H1 (cell line): Measurements from ENCODE around the gene BBS9.

Experiments
- ATF3 ChIP-seq: IDR thresholded peaks from 2 replicates; pipeline ENCODE4 v1.6.1; 2011; ENCODE audit warnings: low read depth, mild to moderate bottlenecking, low read length; ENCODE audit not compliant: insufficient read depth
- CEBPB ChIP-seq: IDR thresholded peaks from 2 replicates; pipeline ENCODE4 v1.6.1; 2012; ENCODE audit warnings: low read depth, low read length
- EP300 ChIP-seq, 2 experiments: IDR thresholded peaks; 1 replicate in 1 of 2; 2 replicates in 1 of 2; pipeline ENCODE4 v1.6.1; 2011 to 2012; ENCODE audit warnings: low read depth in 2 of 2, low read length in 2 of 2, mild to moderate bottlenecking in 2 of 2, borderline replicate concordance in 1 of 2, inconsistent platforms in 1 of 2, moderate library complexity in 1 of 2
- GABPA ChIP-seq: IDR thresholded peaks from 2 replicates; pipeline ENCODE4 v1.6.1; 2011; ENCODE audit warnings: mild to moderate bottlenecking, low read length, moderate library complexity, borderline replicate concordance; ENCODE audit not compliant: insufficient read depth
- HDAC2 ChIP-seq, 2 experiments: fragments of 300-600 bp in 1 of 2; sonication (generic) in 1 of 2; IDR thresholded peaks; 2 replicates each; pipeline ENCODE4 v1.6.1; 2011 to 2012; ENCODE audit warnings: low read depth in 2 of 2, low read length in 2 of 2, mild to moderate bottlenecking in 2 of 2, moderate library complexity in 2 of 2, borderline replicate concordance in 1 of 2, inconsistent platforms in 1 of 2
- KDM5A ChIP-seq: fragments of 200-600 bp; IDR thresholded peaks from 2 replicates; pipeline ENCODE4 v1.7.1; 2012; ENCODE audit warnings: mild to moderate bottlenecking, low read length, inconsistent platforms, mixed read lengths
- MAFK ChIP-seq: IDR thresholded peaks from 2 replicates; pipeline ENCODE4 v1.6.1; 2012; ENCODE audit warnings: low read depth, mild to moderate bottlenecking, improper control_type of control experiment, low read length
- MAX ChIP-seq: IDR thresholded peaks from 2 replicates; pipeline ENCODE4 v1.6.1; 2012; ENCODE audit warnings: inconsistent platforms
- PHF8 ChIP-seq: fragments of 200-600 bp; sonication (generic); conservative IDR thresholded peaks from 2 replicates; pipeline ENCODE4 v1.7.1; 2012; ENCODE audit warnings: low read depth, mild to moderate bottlenecking, inconsistent platforms, low read length, moderate library complexity
- RAD21 ChIP-seq, 2 experiments: IDR thresholded peaks in 1 of 2; conservative IDR thresholded peaks in 1 of 2; 2 replicates each; pipeline ENCODE4 v1.6.1; 2011; ENCODE audit warnings: low read depth in 2 of 2, low read length in 2 of 2, improper control_type of control experiment in 1 of 2, inconsistent platforms in 1 of 2, mild to moderate bottlenecking in 1 of 2, moderate library complexity in 1 of 2
- RFX5 ChIP-seq: IDR thresholded peaks from 2 replicates; pipeline ENCODE4 v1.6.1; 2011; ENCODE audit warnings: low read depth, low read length, improper control_type of control experiment, borderline replicate concordance
- TAF1 ChIP-seq: IDR thresholded peaks from 2 replicates; pipeline ENCODE4 v1.6.1; 2011; ENCODE audit warnings: mild to moderate bottlenecking, low read depth, low read length
- TF ChIP-seq, protein P1 (sequence below), 3 experiments: IDR thresholded peaks; 1 replicate in 2 of 3; 2 replicates in 1 of 3; pipeline versions ENCODE4 v1.5.1 to v1.6.1; 2011; ENCODE audit warnings: low read length in 3 of 3, mild to moderate bottlenecking in 3 of 3, inconsistent platforms in 2 of 3, low read depth in 1 of 3, moderate library complexity in 1 of 3; ENCODE audit not compliant: insufficient read depth in 1 of 3; ENCODE audit errors: control extremely low read depth in 1 of 3

DNA sequence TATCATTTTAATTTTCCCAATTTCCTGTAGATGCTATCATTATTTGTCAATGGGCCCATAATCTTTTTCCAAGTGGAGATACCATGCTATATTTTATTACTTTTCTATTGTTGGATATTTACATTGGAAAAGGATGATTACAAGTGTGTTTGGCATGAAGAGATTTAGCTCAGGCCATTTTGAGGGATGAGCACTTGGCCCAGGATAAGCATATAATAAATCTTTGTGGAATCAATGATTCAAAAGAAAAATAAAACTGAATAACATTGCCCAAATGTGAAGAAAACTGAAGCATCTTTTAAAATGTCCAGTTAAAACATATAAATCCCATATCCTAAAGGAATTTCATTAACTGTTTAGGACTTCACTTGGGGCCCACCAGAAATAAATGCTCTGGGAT, 515.1 kb downstream of the BBS9 start:
- TF ChIP-seq PHF8 (no peak), MAX (no peak), GABPA (no peak), TAF1 (no peak), CEBPB (no peak), EP300 (IDR thresholded peaks at IDR 0.05; ENCODE audit: borderline replicate concordance in 1 of 2, low read depth in 2 of 2, low read length in 2 of 2) (no peak), MAFK (no peak), RFX5 (no peak), HDAC2 (IDR thresholded peaks at IDR 0.05; ENCODE audit: borderline replicate concordance in 1 of 2, low read depth in 2 of 2, low read length in 2 of 2) (no peak), RAD21 (IDR thresholded peaks at IDR 0.05 in 1 of 2, conservative IDR thresholded peaks at IDR 0.05 in 1 of 2; ENCODE audit: low read depth in 2 of 2, low read length in 2 of 2) (no peak), ATF3 (no peak), KDM5A (no peak)
- TF ChIP-seq, protein P1, sequence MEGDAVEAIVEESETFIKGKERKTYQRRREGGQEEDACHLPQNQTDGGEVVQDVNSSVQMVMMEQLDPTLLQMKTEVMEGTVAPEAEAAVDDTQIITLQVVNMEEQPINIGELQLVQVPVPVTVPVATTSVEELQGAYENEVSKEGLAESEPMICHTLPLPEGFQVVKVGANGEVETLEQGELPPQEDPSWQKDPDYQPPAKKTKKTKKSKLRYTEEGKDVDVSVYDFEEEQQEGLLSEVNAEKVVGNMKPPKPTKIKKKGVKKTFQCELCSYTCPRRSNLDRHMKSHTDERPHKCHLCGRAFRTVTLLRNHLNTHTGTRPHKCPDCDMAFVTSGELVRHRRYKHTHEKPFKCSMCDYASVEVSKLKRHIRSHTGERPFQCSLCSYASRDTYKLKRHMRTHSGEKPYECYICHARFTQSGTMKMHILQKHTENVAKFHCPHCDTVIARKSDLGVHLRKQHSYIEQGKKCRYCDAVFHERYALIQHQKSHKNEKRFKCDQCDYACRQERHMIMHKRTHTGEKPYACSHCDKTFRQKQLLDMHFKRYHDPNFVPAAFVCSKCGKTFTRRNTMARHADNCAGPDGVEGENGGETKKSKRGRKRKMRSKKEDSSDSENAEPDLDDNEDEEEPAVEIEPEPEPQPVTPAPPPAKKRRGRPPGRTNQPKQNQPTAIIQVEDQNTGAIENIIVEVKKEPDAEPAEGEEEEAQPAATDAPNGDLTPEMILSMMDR (IDR thresholded peaks at IDR 0.05; ENCODE audit: control extremely low read depth in 1 of 3, insufficient read depth in 1 of 3, low read depth in 1 of 3, low read length in 3 of 3): no peak
